NCI-H2196 treated with DMSO at 0.1 percent for 48 hours (cell line): Measurements from ENCODE around the gene LRP1B.
"Not testable (repeated sequence)": the region's sequence is repeated elsewhere in the genome, so short reads cannot be mapped to it uniquely, and the experiment has no call there.

ENCODE experiments used
- DNase-seq: peaks from one replicate; lab custom pipeline; 2025; ENCODE audit not compliant: unreplicated experiment; lab: John Stamatoyannopoulos, UW

Gene LRP1B

GRCh38 chr2:140338795-140339194 is 1792.0 kb downstream of the LRP1B start:
- DNase-seq, result no peak

- DNase-seq, result no peak
Observed at GRCh38 chr2:140337061-140337460, 1793.8 kb downstream of the LRP1B start.

GRCh38 chr2:140316345-140316744 is 1814.5 kb downstream of the LRP1B start:
- DNase-seq, result no peak

- DNase-seq, result no peak
Observed at GRCh38 chr2:140311905-140312304, 1818.9 kb downstream of the LRP1B start.

GRCh38 chr2:140308706-140309105 is 1822.1 kb downstream of the LRP1B start:
- DNase-seq, result no peak

- no peak for DNase-seq
Observed at GRCh38 chr2:140307532-140307931, 1823.3 kb downstream of the LRP1B start.

- DNase-seq, result no peak
Observed at GRCh38 chr2:140295767-140296166, 1835.0 kb downstream of the LRP1B start.

GRCh38 chr2:140288726-140289125 is 1842.1 kb downstream of the LRP1B start:
- no peak for DNase-seq

- no peak for DNase-seq
Observed at GRCh38 chr2:140288213-140288612, 1842.6 kb downstream of the LRP1B start.

- DNase-seq, result no peak
Observed at GRCh38 chr2:140286377-140286776, 1844.4 kb downstream of the LRP1B start.

GRCh38 chr2:140277344-140277743 is 1853.5 kb downstream of the LRP1B start:
- not testable (repeated sequence) for DNase-seq

- DNase-seq, result no peak
Observed at GRCh38 chr2:140276661-140277060, 1854.2 kb downstream of the LRP1B start.

- no peak for DNase-seq
Observed at GRCh38 chr2:140275427-140275826, 1855.4 kb downstream of the LRP1B start.

- DNase-seq, result no peak
Observed at GRCh38 chr2:140274891-140275290, 1855.9 kb downstream of the LRP1B start.

- no peak for DNase-seq
Observed at GRCh38 chr2:140273958-140274357, 1856.9 kb downstream of the LRP1B start.

GRCh38 chr2:140273408-140273807 is 1857.4 kb downstream of the LRP1B start:
- DNase-seq, result no peak

GRCh38 chr2:140270224-140270623 is 1860.6 kb downstream of the LRP1B start:
- no peak for DNase-seq

GRCh38 chr2:140269000-140269399 is 1861.8 kb downstream of the LRP1B start:
- no peak for DNase-seq

GRCh38 chr2:140262908-140263307 is 1867.9 kb downstream of the LRP1B start:
- DNase-seq, result no peak

GRCh38 chr2:140257692-140258300 is 1873.0 kb downstream of the LRP1B start:
- DNase-seq, result no peak

- DNase-seq, result no peak
Observed at GRCh38 chr2:140256080-140256479, 1874.7 kb downstream of the LRP1B start.

GRCh38 chr2:140249821-140250220 is 1881.0 kb downstream of the LRP1B start:
- DNase-seq, result no peak

GRCh38 chr2:140248623-140249022 is 1882.2 kb downstream of the LRP1B start:
- no peak for DNase-seq
